GM23338 (cell line): ENCODE data around the gene LRRC28. TPM values are rescaled to one million over a fixed set of nuclear protein-coding genes. Genes with fewer than 3 reads are reported as not detected.

ENCODE experiments used
- ATAC-seq: fragments of 200-7000 bp; cut with Tn5 transposase; 3 replicates; pipeline ENCODE4 v1.9.1; 2020
- DNase-seq: peaks from one replicate; pipeline ENCODE4 v3.0.0-alpha.2; 2015; ENCODE audit warnings: low spot score
- H2AFZ ChIP-seq: fragments of 200-600 bp; sonication (generic); 2 replicates; pipeline ENCODE4 v1.8.0; 2016; ENCODE audit warnings: antibody characterized with exemption, mild to moderate bottlenecking, moderate library complexity
- H3F3A ChIP-seq: fragments of 200-600 bp; sonication (generic); replicated peaks from 2 replicates; pipeline ENCODE4 v1.8.0; 2017; ENCODE audit warnings: antibody characterized with exemption, mixed run types, low read depth
- H3K27ac ChIP-seq: fragments of 200-600 bp; sonication (generic); 2 replicates; pipeline ENCODE4 v1.6.1; 2016; ENCODE audit warnings: low read depth
- H3K27me3 ChIP-seq: fragments of 200-600 bp; sonication (generic); 2 replicates; pipeline ENCODE4 v1.8.0; 2016; ENCODE audit warnings: mild to moderate bottlenecking, mixed run types, moderate library complexity; ENCODE audit not compliant: insufficient read depth
- H3K36me3 ChIP-seq: fragments of 200-600 bp; sonication (generic); 2 replicates; pipeline ENCODE4 v1.8.0; 2016; ENCODE audit warnings: mild to moderate bottlenecking; ENCODE audit not compliant: insufficient read depth
- H3K4me1 ChIP-seq: fragments of 200-600 bp; sonication (generic); 2 replicates; pipeline ENCODE4 v1.8.0; 2016; ENCODE audit warnings: mild to moderate bottlenecking, moderate library complexity; ENCODE audit not compliant: insufficient read depth
- H3K4me2 ChIP-seq: fragments of 200-600 bp; sonication (generic); 2 replicates; pipeline ENCODE4 v1.7.1; 2017; ENCODE audit warnings: mixed run types
- H3K4me3 ChIP-seq: fragments of 200-600 bp; sonication (generic); 2 replicates; pipeline ENCODE4 v1.6.1; 2016; ENCODE audit warnings: mixed run types
- H3K79me2 ChIP-seq: fragments of 200-600 bp; sonication (generic); replicated peaks from 2 replicates; pipeline ENCODE4 v1.8.0; 2017; ENCODE audit warnings: mild to moderate bottlenecking; ENCODE audit not compliant: insufficient read depth
- H3K9me2 ChIP-seq: fragments of 200-600 bp; sonication (generic); 2 replicates; pipeline ENCODE4 v1.8.0; 2017; ENCODE audit not compliant: insufficient read depth
- H4K20me1 ChIP-seq: fragments of 200-600 bp; sonication (generic); replicated peaks from 2 replicates; pipeline ENCODE4 v1.8.0; 2017; ENCODE audit warnings: mild to moderate bottlenecking; ENCODE audit not compliant: insufficient read depth
- H3K27ac Mint-ChIP-seq: 2 replicates; pipeline ENCODE4 v1.8.0; 2020; ENCODE audit warnings: inconsistent platforms, mild to moderate bottlenecking, moderate library complexity, mixed read lengths
- H3K27me3 Mint-ChIP-seq: 3 replicates; pipeline ENCODE4 v1.8.0; 2022; ENCODE audit warnings: low read depth, mild to moderate bottlenecking, moderate library complexity, mixed read lengths, inconsistent platforms; ENCODE audit not compliant: insufficient read depth, poor library complexity
- H3K36me3 Mint-ChIP-seq: 3 replicates; pipeline ENCODE4 v1.8.0; 2021; ENCODE audit warnings: low read depth, mild to moderate bottlenecking, inconsistent platforms, moderate library complexity, mixed read lengths
- H3K4me1 Mint-ChIP-seq: 3 replicates; pipeline ENCODE4 v1.8.0; 2020; ENCODE audit warnings: mild to moderate bottlenecking, inconsistent platforms, mixed read lengths
- H3K4me3 Mint-ChIP-seq: 3 replicates; pipeline ENCODE4 v1.8.0; 2021; ENCODE audit warnings: moderate library complexity, mild to moderate bottlenecking, inconsistent platforms, mixed read lengths
- H3K9me3 Mint-ChIP-seq: 3 replicates; pipeline ENCODE4 v1.8.0; 2020; ENCODE audit warnings: moderate library complexity, mild to moderate bottlenecking, inconsistent platforms, mixed read lengths
- CREB1 ChIP-seq: fragments of 250-450 bp; sonication (Bioruptor Pico); IDR thresholded peaks from 2 replicates; pipeline ENCODE4 v1.5.0; 2020; ENCODE audit warnings: low read depth, mild to moderate bottlenecking, moderate library complexity
- EZH2phosphoT487 ChIP-seq: fragments of 200-600 bp; sonication (generic); IDR thresholded peaks from one replicate; pipeline ENCODE4 v1.8.1; 2018; ENCODE audit warnings: antibody characterized with exemption; ENCODE audit not compliant: unreplicated experiment
- JUNB ChIP-seq: IDR thresholded peaks from one replicate; pipeline ENCODE4 v1.6.1; 2016; ENCODE audit warnings: antibody characterized with exemption; ENCODE audit not compliant: unreplicated experiment
- POLR2AphosphoS5 ChIP-seq: IDR thresholded peaks from 2 replicates; pipeline ENCODE4 v1.6.1; 2016; ENCODE audit warnings: antibody characterized with exemption, low read depth
- STAT1 ChIP-seq: IDR thresholded peaks from one replicate; pipeline ENCODE4 v1.6.1; 2016; ENCODE audit warnings: antibody characterized with exemption; ENCODE audit not compliant: unreplicated experiment
- polyA plus RNA-seq: library from polyadenylated mRNA; unstranded; fragments of >200 nt; fragmentation: Nextera tagmentation; extraction: Ambion mirVana; gene quantifications from 2 replicates; pipeline ENCODE4 v1.2.1, GENCODE V29; 2016
- total RNA-seq: library from RNA; depleted of rRNA; stranded (reverse); fragments of >200 nt; shearing (Covaris generic); gene quantifications from 2 replicates; pipeline ENCODE4 v1.2.3, GENCODE V29; 2014
- TF ChIP-seq, protein P1 (sequence below): fragments of 250-450 bp; sonication (Bioruptor Pico); IDR thresholded peaks from 2 replicates; pipeline ENCODE4 v1.5.0; 2020; ENCODE audit warnings: mild to moderate bottlenecking, moderate library complexity
- TF ChIP-seq, protein P2 (sequence below): IDR thresholded peaks from 2 replicates; pipeline ENCODE4 v1.6.1; 2016; ENCODE audit warnings: antibody characterized with exemption

The LRRC28 gene
- total and polyA plus RNA-seq, 2 experiments from 2014 or later, result 12.9 to 28.4 TPM

DNA sequence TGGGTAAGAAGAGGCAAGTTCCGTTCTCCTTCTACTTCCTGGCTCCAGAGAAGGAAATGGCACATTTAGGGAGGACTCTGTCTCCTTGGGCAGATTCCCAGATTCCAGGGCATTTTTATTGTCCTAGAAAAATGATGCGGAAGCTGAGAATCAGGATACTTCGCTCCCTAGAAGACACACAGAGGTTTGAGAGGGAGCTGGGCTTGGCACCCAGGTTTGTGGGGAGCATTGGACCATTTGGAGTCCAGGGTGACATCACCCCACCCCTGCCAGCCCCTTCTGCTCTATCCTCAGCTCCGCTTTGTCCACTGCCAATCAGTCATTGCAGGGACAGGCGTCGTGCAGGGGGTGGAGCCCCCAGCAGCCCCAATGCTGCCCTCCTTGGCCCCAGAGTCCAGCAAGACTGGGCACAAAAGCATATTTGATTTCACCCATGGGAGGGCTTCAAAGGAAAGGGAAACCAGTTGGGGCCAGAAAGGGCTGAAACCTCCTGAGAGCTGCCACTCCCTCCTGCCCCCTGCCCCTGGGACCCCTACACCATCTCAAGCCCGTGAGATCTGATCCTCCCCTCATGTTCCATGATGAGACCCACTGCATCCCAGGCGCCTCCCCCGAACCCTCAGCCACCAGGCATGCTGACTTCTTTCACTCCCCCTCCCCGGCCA is 184.7 kb downstream of the LRRC28 start (continued):
- TF ChIP-seq, protein P1, sequence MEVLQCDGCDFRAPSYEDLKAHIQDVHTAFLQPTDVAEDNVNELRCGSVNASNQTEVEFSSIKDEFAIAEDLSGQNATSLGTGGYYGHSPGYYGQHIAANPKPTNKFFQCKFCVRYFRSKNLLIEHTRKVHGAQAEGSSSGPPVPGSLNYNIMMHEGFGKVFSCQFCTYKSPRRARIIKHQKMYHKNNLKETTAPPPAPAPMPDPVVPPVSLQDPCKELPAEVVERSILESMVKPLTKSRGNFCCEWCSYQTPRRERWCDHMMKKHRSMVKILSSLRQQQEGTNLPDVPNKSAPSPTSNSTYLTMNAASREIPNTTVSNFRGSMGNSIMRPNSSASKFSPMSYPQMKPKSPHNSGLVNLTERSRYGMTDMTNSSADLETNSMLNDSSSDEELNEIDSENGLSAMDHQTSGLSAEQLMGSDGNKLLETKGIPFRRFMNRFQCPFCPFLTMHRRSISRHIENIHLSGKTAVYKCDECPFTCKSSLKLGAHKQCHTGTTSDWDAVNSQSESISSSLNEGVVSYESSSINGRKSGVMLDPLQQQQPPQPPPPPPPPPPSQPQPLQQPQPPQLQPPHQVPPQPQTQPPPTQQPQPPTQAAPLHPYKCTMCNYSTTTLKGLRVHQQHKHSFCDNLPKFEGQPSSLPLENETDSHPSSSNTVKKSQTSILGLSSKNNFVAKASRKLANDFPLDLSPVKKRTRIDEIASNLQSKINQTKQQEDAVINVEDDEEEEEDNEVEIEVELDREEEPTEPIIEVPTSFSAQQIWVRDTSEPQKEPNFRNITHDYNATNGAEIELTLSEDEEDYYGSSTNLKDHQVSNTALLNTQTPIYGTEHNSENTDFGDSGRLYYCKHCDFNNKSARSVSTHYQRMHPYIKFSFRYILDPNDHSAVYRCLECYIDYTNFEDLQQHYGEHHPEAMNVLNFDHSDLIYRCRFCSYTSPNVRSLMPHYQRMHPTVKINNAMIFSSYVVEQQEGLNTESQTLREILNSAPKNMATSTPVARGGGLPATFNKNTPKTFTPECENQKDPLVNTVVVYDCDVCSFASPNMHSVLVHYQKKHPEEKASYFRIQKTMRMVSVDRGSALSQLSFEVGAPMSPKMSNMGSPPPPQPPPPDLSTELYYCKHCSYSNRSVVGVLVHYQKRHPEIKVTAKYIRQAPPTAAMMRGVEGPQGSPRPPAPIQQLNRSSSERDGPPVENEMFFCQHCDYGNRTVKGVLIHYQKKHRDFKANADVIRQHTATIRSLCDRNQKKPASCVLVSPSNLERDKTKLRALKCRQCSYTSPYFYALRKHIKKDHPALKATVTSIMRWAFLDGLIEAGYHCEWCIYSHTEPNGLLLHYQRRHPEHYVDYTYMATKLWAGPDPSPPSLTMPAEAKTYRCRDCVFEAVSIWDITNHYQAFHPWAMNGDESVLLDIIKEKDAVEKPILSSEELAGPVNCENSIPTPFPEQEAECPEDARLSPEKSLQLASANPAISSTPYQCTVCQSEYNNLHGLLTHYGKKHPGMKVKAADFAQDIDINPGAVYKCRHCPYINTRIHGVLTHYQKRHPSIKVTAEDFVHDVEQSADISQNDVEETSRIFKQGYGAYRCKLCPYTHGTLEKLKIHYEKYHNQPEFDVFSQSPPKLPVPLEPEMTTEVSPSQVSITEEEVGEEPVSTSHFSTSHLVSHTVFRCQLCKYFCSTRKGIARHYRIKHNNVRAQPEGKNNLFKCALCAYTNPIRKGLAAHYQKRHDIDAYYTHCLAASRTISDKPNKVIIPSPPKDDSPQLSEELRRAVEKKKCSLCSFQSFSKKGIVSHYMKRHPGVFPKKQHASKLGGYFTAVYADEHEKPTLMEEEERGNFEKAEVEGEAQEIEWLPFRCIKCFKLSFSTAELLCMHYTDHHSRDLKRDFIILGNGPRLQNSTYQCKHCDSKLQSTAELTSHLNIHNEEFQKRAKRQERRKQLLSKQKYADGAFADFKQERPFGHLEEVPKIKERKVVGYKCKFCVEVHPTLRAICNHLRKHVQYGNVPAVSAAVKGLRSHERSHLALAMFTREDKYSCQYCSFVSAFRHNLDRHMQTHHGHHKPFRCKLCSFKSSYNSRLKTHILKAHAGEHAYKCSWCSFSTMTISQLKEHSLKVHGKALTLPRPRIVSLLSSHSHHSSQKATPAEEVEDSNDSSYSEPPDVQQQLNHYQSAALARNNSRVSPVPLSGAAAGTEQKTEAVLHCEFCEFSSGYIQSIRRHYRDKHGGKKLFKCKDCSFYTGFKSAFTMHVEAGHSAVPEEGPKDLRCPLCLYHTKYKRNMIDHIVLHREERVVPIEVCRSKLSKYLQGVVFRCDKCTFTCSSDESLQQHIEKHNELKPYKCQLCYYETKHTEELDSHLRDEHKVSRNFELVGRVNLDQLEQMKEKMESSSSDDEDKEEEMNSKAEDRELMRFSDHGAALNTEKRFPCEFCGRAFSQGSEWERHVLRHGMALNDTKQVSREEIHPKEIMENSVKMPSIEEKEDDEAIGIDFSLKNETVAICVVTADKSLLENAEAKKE (CRISPR knock-in tag), result no peak
- TF ChIP-seq, protein P2, sequence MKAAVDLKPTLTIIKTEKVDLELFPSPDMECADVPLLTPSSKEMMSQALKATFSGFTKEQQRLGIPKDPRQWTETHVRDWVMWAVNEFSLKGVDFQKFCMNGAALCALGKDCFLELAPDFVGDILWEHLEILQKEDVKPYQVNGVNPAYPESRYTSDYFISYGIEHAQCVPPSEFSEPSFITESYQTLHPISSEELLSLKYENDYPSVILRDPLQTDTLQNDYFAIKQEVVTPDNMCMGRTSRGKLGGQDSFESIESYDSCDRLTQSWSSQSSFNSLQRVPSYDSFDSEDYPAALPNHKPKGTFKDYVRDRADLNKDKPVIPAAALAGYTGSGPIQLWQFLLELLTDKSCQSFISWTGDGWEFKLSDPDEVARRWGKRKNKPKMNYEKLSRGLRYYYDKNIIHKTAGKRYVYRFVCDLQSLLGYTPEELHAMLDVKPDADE, result no peak
- TF ChIP-seq EZH2phosphoT487, result no peak
- no peak for TF ChIP-seq POLR2AphosphoS5
- TF ChIP-seq JUNB, result no peak
- no peak for TF ChIP-seq CREB1 (CRISPR knock-in tag)
- no peak for TF ChIP-seq STAT1

DNA sequence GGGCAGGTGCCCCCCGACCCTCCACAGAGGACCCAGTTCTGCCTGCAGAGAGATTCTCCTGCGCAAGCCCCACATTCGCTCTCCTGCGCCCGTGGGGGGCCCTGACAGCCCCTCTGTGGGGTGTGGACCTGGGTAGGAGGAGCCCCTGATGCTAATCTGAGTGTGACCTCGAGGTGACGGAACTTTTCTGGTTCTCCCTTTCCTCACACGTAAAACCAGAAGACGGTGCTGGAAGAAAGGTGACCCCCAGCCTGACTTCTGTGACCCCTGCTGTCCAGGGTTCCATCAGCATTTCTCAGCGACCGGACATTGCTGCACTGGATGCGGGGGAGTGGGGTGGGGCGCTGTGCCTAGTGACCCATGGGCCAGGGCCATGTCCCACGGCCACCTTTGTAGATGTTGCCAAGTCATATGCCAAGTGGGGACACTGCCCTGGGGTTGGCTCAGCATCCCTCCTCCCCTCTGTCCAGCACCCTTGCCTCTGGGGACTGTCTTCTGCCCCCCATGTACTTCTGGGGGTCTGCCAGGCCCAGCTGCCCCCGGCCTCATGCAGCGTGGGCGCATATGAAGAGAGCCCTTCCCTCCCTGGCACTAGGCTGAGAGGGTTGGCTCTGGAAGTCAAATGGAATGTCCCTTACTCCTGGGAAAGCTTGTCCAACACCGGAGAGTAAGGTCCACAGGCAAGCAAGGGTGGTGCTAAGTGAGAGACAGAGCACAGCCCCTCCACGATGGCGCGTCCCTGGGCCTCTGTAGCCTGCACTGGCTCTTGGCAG is 185.4 kb downstream of the LRRC28 start:
- H3F3A ChIP-seq, result no peaks in the 10 kb centered on the region
- H3K27me3 ChIP-seq, result no peaks in the 10 kb centered on the region
- no peaks in the 10 kb centered on the region for H3K79me2 ChIP-seq
- no peak overlapping the region for H3K4me2 ChIP-seq
- ATAC-seq (no peak), DNase-seq (no peak)
- 0 out of 2 replicates have a peak, but pooled peaks cover 10% of the 10 kb centered on the region for H3K4me1 ChIP-seq
- H3K27ac Mint-ChIP-seq, result no peak overlapping the region
- no peaks in the 10 kb centered on the region for H3K36me3 ChIP-seq
- no peak overlapping the region for H2AFZ ChIP-seq
- H3K36me3 Mint-ChIP-seq, result no peaks in the 10 kb centered on the region; the same call in 2 of the 3 replicates
- no peak overlapping the region for H3K4me3 ChIP-seq
- H3K9me2 ChIP-seq, result no peaks in the 10 kb centered on the region
- peaks cover 28% of the 10 kb centered on the region for H3K4me1 Mint-ChIP-seq
- peaks cover 21% of the 10 kb centered on the region for H3K27me3 Mint-ChIP-seq
- H3K4me3 Mint-ChIP-seq, result no peak overlapping the region
- no peaks in the 10 kb centered on the region for H4K20me1 ChIP-seq
- H3K9me3 Mint-ChIP-seq, result no peaks in the 10 kb centered on the region
- no peak overlapping the region for H3K27ac ChIP-seq
- no peak for TF ChIP-seq STAT1
- TF ChIP-seq, protein P1 (CRISPR knock-in tag), result no peak
